ENCODE data around the gene DSCAML1.

The DSCAML1 gene

DNA sequence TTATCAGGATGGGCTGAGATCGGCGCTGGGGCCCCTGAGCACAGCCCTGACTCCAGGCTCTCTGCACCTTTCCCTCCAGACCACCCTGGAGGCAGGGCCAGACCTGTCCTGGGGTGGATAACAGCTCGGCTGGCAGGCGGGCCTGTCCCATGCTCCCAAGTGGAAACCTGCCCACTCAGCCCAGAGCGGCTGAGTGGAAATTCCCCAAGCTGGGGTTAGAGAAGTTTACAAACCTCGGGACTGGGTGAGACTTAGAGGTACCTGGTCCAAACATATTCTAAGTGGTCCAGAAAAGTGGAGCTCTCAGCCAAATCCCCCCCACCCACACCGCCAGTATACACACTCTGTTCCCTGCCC is 32.3 kb upstream of the DSCAML1 start:
- H3K36me3 ChIP-seq = no peaks in the 10 kb centered on the region
- H3K27me3 ChIP-seq = peaks cover 0 to 49% of the 10 kb centered on the region in 2 donors
- peak in 1 of 2 donors; percentile 62 for DNase-seq
- TF ChIP-seq, protein P1, sequence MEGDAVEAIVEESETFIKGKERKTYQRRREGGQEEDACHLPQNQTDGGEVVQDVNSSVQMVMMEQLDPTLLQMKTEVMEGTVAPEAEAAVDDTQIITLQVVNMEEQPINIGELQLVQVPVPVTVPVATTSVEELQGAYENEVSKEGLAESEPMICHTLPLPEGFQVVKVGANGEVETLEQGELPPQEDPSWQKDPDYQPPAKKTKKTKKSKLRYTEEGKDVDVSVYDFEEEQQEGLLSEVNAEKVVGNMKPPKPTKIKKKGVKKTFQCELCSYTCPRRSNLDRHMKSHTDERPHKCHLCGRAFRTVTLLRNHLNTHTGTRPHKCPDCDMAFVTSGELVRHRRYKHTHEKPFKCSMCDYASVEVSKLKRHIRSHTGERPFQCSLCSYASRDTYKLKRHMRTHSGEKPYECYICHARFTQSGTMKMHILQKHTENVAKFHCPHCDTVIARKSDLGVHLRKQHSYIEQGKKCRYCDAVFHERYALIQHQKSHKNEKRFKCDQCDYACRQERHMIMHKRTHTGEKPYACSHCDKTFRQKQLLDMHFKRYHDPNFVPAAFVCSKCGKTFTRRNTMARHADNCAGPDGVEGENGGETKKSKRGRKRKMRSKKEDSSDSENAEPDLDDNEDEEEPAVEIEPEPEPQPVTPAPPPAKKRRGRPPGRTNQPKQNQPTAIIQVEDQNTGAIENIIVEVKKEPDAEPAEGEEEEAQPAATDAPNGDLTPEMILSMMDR (IDR thresholded peaks at IDR 0.05) = no peak
- intact Hi-C loops (cut with DNase I; ENCODE audit: low total_unique reads) = no loop called here
- H3K4me3 ChIP-seq = no peak overlapping the region
- H3K4me1 ChIP-seq = peaks cover 0 to 3% (median 1%) of the 10 kb centered on the region in 4 donors
- H3K27ac ChIP-seq = no peak overlapping the region
- no peaks in the 10 kb centered on the region for H3K9me3 ChIP-seq

DNA sequence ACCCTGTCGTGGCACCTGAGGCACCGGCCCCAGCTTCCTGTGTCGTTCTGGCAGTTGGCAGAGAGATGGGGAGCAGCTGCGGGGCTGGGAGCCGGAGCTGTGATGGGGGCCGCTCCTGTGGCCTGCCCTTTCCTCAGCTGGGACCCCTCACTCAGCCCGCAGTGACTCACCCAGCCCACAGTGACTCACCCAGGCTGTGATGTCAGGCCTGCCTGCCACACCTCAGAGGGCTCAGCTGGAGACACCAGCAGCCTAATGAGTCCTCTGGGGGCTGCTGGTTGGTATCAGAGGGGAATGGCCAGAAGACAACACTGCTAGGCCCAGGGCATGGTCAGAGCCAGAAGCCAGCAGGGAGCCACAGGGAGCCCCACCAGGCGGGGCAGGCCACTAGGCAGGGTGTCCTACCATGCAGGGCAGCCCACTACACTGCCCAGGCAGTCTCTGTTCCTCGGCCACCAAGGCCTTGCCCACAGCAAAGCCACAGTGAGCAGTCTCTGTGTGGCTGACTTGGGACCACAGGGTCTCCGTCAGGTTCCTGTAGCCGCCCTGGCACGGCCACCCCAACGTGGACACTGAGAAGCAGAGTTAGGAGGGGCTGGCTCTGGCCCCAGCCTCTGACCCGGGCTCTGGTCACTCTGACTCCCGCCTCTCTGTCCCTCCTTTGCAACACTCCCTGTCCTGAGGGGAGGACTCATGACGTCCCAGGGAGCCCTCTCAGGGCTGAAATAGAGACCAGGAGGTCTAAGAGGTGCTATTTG is 31.8 kb upstream of the DSCAML1 start:
- Histone ChIP-seq H3K27ac (no peak overlapping the region), H3K27me3 (peaks cover 0 to 48% of the 10 kb centered on the region in 2 donors), H3K9me3 (no peaks in the 10 kb centered on the region), H3K4me1 (peaks cover 0 to 9% (median 1%) of the 10 kb centered on the region in 4 donors), H3K36me3 (no peaks in the 10 kb centered on the region), H3K4me3 (no peak overlapping the region)
- peak; percentile 18 to 64 for DNase-seq
- intact Hi-C loops (cut with DNase I; ENCODE audit: low total_unique reads) = no loop called here
- TF ChIP-seq, protein P1 (IDR thresholded peaks at IDR 0.05) = no peak

DNA sequence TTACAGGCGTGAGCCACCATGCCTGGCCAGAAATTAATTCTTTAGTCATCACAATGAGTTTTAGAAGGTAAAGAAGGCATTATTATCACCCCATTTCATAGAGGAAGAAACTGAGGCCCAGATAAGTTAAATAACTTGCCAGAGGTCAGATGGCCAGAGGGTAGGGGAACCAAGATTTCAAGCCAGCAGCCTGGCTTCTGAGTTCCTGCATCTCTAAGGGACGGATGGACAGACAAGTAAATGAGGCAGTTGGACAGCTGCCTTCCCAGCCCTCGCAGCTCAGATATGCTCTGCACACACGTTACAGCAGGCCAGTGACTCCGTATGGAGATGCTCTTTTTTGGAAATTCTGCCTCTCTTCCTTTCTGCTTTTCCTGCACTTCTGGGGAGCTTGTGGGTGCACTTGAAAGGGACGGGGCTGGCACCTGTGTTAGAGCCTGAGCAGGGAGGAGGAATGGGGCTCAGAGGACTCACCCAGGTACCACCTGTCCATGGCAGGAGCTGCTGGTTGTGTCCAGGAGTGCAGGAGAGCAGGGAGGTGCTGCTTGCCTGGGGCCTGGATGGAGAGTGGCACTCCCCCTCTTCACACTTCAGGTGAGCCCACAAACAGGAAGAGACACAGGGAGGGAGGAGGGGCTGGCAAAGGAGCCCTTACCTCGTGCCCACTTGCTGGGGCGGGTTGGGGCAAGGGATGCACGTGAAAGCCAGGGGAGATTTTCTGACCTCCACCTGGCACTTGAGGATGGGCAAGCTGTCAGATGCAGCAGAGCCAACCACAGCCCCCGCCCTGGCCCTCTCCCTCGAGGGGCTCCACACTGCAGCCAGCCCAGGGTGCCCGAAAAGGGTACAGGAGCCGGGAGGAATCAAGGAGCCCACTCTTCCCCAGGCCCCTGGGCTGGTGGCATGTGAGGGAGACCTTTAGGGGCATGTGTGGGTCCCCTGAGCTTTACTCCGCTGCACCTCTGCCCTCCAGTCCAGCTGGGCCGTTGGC is 30.8 kb upstream of the DSCAML1 start:
- H3K27ac ChIP-seq = no peak overlapping the region
- TF ChIP-seq, protein P1 (IDR thresholded peaks at IDR 0.05) = no peak
- H3K27me3 ChIP-seq = peaks cover 0 to 43% of the 10 kb centered on the region in 2 donors

DNA sequence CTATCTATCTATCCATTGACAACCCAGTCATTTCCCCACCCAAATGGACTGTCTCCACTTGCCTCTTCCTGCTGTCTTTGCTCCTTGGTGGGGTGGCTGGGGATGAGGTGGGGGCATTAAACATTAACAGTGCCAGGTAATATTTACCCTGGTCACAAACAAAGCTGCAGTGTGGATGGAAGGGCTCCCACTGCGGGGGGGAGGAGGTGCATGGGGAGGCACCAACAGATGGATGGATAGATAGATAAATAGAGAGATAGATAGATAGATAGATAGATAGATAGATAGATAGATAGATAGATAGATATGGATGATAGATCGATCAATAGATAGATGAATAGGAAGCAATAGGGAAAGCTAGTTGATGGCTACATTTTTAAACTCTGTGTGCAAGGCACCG is 29.8 kb upstream of the DSCAML1 start:
- Histone ChIP-seq H3K4me3 (no peak overlapping the region), H3K27me3 (peaks cover 0 to 42% of the 10 kb centered on the region in 2 donors), H3K9me3 (no peaks in the 10 kb centered on the region), H3K4me1 (peaks cover 0 to 13% (median 0%) of the 10 kb centered on the region in 4 donors), H3K27ac (no peak overlapping the region), H3K36me3 (no peaks in the 10 kb centered on the region)
- TF ChIP-seq, protein P1 (IDR thresholded peaks at IDR 0.05) = no peak
- DNase-seq = no peak
- intact Hi-C loops (cut with DNase I; ENCODE audit: low total_unique reads) = no loop called here

More for the DNA sequence above, 30.8 kb upstream of the DSCAML1 start:
- Histone ChIP-seq H3K9me3 (no peaks in the 10 kb centered on the region), H3K4me3 (no peak overlapping the region), H3K36me3 (no peaks in the 10 kb centered on the region), H3K4me1 (peaks cover 0 to 13% (median 0%) of the 10 kb centered on the region in 4 donors)
- intact Hi-C loops (cut with DNase I; ENCODE audit: low total_unique reads) = no loop called here
- DNase-seq = peak; percentile 16 to 51

DNA sequence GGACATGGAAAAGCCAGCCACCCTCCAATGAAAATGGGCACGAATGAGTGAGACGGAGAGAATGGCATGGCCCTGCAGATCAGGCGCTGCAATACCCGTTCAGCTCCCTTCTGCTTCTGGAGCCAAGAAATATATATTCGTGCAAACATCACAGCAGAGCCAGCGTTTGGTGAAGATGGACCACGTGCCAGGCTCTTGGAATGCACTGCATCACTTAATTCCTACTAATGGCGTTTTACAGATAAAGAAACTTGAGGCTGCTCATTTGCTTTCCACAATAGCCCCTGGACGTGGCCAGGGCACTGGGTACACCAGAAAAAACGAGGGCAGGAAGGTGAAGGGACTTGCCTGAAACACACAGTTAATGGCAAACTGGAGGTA is 29.2 kb upstream of the DSCAML1 start:
- no peak for DNase-seq
- Histone ChIP-seq H3K4me3 (no peak overlapping the region), H3K4me1 (peaks cover 0 to 13% (median 0%) of the 10 kb centered on the region in 4 donors), H3K9me3 (no peaks in the 10 kb centered on the region), H3K27ac (no peak overlapping the region), H3K27me3 (peaks cover 0 to 41% of the 10 kb centered on the region in 2 donors), H3K36me3 (no peaks in the 10 kb centered on the region)
- intact Hi-C loops (cut with DNase I; ENCODE audit: low total_unique reads) = no loop called here
- TF ChIP-seq, protein P1 (IDR thresholded peaks at IDR 0.05) = no peak
